ENCODE results near the gene THADA.

The THADA gene

GRCh38 chr2:43185146-43185545, 410.7 kb downstream of the THADA start:
- no peak overlapping the region for H3K4me3 ChIP-seq (ENCODE audit: low read depth, low read length)
- no peak for TF ChIP-seq CTCF (IDR thresholded peaks at IDR 0.05; ENCODE audit: low read depth, low read length)

- H3K4me3 ChIP-seq (ENCODE audit: low read depth, low read length): no peak overlapping the region
- TF ChIP-seq CTCF (IDR thresholded peaks at IDR 0.05; ENCODE audit: low read depth, low read length): no peak
These were observed 411.4 kb downstream of the THADA start for GRCh38 chr2:43184339-43184895.

GRCh38 chr2:43183743-43184142, 412.1 kb downstream of the THADA start:
- TF ChIP-seq CTCF (IDR thresholded peaks at IDR 0.05; ENCODE audit: low read depth, low read length): no peak
- H3K4me3 ChIP-seq (ENCODE audit: low read depth, low read length): no peak overlapping the region

- no peak overlapping the region for H3K4me3 ChIP-seq (ENCODE audit: low read depth, low read length)
- no peak for TF ChIP-seq CTCF (IDR thresholded peaks at IDR 0.05; ENCODE audit: low read depth, low read length)
These were observed 414.9 kb downstream of the THADA start for GRCh38 chr2:43180897-43181296.
